Left renal pelvis (tissue), 4 donors: ENCODE results near the gene PRR5L. TPM values are rescaled to one million over a fixed set of nuclear protein-coding genes. Genes with fewer than 3 reads are reported as not detected.
A peak's percentile ranks its signal among the peaks of the same experiment; 100 is the strongest.
"Not testable (repeated sequence)": the region's sequence is repeated elsewhere in the genome, so short reads cannot be mapped to it uniquely, and the experiment has no call there.

ENCODE experiments used
- DNase-seq, 4 donors: peaks; one replicate each; pipeline ENCODE4 v3.0.0-alpha.2; 2013; ENCODE audit warnings: low read depth in 4 of 4, low spot score in 3 of 4
- polyA plus RNA-seq, 4 donors: library from polyadenylated mRNA; unstranded; fragments of 120-200 nt; gene quantifications; one replicate each; pipeline ENCODE4 v1.2.1, GENCODE V29; 2013; ENCODE audit not compliant: insufficient read length in 4 of 4

Gene PRR5L
- polyA plus RNA-seq, 4 donors = 5.4 to 26.7 (median 14.7) TPM

- DNase-seq = no peak
These were observed 159.0 kb downstream of the PRR5L start for GRCh38 chr11:36454941-36455631.

GRCh38 chr11:36455658-36456111 lies 159.6 kb downstream of the PRR5L start:
- no peak for DNase-seq

GRCh38 chr11:36456156-36456555 lies 160.1 kb downstream of the PRR5L start:
- no peak for DNase-seq

GRCh38 chr11:36458129-36458915 lies 162.2 kb downstream of the PRR5L start:
- no peak for DNase-seq

- DNase-seq = no peak
These were observed 163.0 kb downstream of the PRR5L start for GRCh38 chr11:36459046-36459445.

- no peak for DNase-seq
These were observed 164.1 kb downstream of the PRR5L start for GRCh38 chr11:36460220-36460619.

GRCh38 chr11:36462321-36462720 lies 166.2 kb downstream of the PRR5L start:
- DNase-seq = no peak

- DNase-seq = no peak
These were observed 167.7 kb downstream of the PRR5L start for GRCh38 chr11:36463781-36464180.

- DNase-seq = no peak
These were observed 168.6 kb downstream of the PRR5L start for GRCh38 chr11:36464720-36465119.

GRCh38 chr11:36465449-36466163 lies 169.5 kb downstream of the PRR5L start:
- no peak for DNase-seq

- DNase-seq = no peak
These were observed 170.9 kb downstream of the PRR5L start for GRCh38 chr11:36467012-36467411.

- DNase-seq = no peak
These were observed 171.8 kb downstream of the PRR5L start for GRCh38 chr11:36467916-36468315.

GRCh38 chr11:36469063-36469462 lies 173.0 kb downstream of the PRR5L start:
- DNase-seq = no peak

- DNase-seq = no peak
These were observed 174.1 kb downstream of the PRR5L start for GRCh38 chr11:36469881-36470802.

- no peak for DNase-seq
These were observed 175.5 kb downstream of the PRR5L start for GRCh38 chr11:36471577-36471976.

- DNase-seq = no peak
These were observed 179.1 kb downstream of the PRR5L start for GRCh38 chr11:36475192-36475591.

- peak; percentile 29 to 37 (median 33) for DNase-seq
These were observed 182.7 kb downstream of the PRR5L start for GRCh38 chr11:36478700-36479329.

- no peak for DNase-seq
These were observed 184.7 kb downstream of the PRR5L start for GRCh38 chr11:36480833-36481232.

- DNase-seq = not testable (repeated sequence)
These were observed 187.0 kb downstream of the PRR5L start for GRCh38 chr11:36483042-36483441.
